GM13977 (cell line): Measurements from ENCODE around the gene REEP6.

ENCODE experiments used
- DNase-seq: peaks from one replicate; pipeline ENCODE4 v3.0.0; 2012; ENCODE audit warnings: low spot score
- in situ Hi-C: fragments of 300-500 bp; cut with MboI; formaldehyde crosslinking; loops from one replicate; pipeline ENCODE4 v1.12.0; 2022; ENCODE audit warnings: low sequenced_read_pairs, low pct_unique_long_range_greater_than_20kb, mixed read lengths, inconsistent platforms; ENCODE audit not compliant: unreplicated experiment
- TF ChIP-seq, protein P1 (sequence below): IDR thresholded peaks from 2 replicates; pipeline ENCODE4 v1.5.1; 2012; ENCODE audit warnings: mild to moderate bottlenecking, control low read depth; ENCODE audit not compliant: insufficient read depth; ENCODE audit errors: extremely low read depth, missing control alignments

The REEP6 gene

DNA sequence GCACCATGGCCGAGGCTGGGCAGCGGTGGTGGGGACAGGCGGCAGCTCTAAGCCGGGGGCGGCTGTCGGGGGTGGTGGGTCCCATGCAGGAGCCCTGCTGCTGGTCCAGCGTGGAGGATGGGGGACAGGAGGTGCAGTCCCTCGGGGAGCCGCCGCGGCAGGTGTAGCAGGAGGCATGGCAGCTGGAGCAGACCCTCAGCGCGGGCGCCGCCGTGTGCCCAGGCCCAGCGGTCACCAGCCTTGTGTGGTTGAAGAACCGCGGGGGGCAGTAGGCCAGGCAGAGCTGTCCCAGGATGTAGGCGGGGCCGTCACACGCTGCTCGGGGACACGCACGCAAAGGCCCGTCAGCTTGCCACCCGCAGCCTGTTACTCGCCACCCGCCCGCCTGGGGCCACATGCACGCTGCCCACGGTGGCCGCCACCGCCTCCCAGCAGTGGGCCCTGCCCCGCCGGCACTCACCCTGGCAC, 9.1 kb upstream of the REEP6 start:
- TF ChIP-seq, protein P1, sequence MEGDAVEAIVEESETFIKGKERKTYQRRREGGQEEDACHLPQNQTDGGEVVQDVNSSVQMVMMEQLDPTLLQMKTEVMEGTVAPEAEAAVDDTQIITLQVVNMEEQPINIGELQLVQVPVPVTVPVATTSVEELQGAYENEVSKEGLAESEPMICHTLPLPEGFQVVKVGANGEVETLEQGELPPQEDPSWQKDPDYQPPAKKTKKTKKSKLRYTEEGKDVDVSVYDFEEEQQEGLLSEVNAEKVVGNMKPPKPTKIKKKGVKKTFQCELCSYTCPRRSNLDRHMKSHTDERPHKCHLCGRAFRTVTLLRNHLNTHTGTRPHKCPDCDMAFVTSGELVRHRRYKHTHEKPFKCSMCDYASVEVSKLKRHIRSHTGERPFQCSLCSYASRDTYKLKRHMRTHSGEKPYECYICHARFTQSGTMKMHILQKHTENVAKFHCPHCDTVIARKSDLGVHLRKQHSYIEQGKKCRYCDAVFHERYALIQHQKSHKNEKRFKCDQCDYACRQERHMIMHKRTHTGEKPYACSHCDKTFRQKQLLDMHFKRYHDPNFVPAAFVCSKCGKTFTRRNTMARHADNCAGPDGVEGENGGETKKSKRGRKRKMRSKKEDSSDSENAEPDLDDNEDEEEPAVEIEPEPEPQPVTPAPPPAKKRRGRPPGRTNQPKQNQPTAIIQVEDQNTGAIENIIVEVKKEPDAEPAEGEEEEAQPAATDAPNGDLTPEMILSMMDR, result no peak
- DNase-seq, result peak; percentile 27
- in situ Hi-C loops, result no loop called here

DNA sequence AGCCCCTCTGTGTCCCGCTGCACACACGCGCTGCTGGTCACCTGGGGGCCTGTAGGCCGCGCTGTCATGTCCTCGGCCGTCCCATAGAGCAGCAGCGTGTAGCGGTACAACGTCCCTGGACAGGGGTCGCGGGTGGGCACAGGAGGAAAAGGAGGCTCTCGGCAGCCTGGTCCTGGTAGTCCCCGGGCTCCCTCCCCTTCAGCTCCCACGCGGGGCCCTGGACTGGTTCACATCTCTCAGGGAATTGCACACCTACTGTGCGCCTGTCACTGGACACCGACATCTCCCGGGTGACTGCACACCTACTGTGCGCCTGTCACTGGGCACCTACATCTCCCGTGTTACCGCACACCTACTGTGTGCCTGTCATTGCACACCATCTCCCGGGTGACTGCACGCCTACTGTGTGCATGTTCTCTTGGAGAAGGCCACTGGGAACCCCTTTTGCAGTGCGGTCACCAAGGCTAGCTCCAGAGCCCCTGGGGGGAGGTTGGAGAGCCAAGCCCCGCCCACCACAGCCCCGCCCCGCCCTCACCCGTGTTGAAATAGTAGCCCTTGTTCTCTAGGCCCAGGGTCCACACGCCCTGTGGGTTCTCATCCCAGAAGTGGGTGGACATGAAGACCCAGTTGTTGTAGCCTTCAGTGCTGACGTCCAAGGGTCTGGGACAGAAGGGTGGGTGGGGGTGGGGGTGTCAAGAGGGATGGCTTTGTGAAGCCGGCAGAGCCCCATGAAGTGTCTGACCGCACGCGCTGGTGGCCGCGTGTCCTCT, 8.4 kb upstream of the REEP6 start:
- DNase-seq, result peak; percentile 29
- TF ChIP-seq, protein P1, result no peak
- in situ Hi-C loops, result no loop called here

DNA sequence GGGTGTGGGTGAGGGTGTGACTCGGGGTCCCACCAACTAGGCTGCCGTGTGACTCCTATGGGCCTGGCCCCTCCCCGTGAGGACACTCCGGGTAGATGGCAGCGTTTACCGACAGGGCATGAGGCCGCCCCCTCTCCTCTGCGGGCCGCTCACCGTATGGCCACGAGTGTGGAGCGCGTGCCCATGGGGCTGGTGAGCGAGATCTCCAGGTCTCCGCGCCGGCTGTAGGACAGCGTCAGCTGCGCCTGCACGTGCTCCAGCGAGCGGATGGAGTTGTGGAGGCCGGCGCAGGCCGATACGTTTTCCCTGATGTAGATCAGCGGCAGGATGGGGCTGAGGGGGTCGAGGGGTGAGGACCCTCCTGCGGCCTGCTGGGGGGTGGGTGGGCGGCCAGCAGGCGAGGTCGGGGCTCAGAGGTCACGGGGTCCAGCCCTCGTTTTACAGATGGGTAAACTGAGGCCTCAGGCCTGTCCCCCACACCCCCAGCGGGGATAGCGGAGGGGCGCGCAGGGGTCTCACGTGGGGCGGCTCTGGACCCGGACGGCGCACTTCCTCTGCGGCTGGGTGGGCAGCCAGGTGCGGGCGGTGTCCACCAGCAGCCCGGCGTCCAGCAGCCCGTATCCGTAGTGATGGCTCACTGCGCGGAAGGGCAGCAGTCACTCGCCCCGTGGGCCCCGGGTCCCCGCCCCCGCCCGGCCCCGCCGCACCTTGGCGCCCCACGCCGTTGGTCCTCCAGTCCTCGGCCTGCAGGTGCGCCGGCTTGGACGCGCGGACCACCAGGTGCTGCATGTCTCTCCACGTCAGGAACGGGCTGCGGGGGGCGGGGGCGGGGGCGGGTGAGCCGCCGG, 7.6 kb upstream of the REEP6 start:
- TF ChIP-seq, protein P1, result no peak
- in situ Hi-C loops, result no loop called here

DNA sequence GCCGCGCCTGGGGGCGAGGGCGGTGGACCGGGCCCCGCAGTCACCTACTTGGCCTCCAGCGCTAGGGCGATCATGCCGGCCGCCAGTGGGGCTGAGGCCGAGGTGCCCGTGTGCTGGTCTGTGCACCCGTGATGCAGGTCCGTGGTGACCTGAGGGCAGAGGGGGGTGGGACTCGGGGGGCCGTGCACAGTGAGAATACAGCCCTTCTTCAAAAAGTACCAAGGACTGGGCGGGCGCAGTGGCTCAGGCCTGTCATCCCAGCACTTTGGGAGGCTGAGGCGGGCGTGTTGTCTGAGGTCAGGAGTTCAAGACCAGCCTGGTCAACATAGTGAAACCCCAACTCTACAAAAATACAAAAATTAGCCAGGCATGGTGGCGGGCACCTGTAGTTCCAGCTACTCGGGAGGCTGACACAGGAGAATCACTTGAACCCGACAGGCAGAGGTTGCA, 7.0 kb upstream of the REEP6 start:
- peak; percentile 18 for DNase-seq
- in situ Hi-C loops, result no loop called here
- TF ChIP-seq, protein P1, result no peak

More for the DNA sequence above, 7.6 kb upstream of the REEP6 start:
- peak; percentile 25 for DNase-seq

DNA sequence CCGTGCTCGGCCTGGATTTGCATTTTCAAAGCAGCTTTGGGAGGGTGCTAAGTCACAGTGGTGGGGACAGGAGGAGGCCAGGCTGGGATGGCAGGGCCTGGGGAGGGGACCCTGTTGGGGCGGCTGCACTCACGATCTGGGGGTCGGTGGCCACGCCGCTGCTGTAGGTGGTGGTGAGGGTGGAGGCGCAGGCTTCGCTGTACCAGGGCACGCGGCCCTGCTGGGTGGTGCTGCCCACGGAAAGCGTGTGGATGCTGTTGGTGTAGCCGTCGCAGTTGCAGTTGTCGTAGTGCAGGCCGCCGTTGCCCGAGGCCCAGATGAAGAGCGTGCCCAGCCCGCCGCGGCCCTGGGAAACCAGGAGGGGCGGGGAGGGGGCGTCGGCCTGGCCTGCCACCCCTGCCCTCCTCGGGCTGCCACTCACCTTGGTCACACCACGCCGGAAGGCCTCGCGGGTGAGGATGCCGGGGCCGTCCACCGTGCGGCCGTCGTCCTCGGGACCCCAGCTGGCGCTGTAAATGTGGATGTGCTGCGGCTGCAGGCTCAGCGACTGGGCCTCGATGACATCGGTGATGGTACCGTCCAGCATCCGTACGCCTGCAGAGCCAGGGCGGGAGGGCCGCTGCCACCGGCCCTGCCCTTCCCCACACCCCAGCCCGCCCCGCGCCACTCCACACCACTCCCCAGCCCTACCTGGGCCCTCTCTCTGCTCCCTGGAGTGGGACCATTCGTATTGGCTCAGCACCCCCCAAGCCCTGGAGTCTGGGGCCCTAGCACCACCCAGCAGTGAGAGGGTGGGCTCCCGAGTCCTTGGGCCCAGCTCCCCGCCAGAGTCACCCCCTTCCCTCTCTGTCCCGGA, 4.0 kb upstream of the REEP6 start:
- no peak for DNase-seq
- in situ Hi-C loops, result no loop called here
- TF ChIP-seq, protein P1, result no peak
